ENCODE measurements around the gene PTPRD.

The PTPRD gene

DNA sequence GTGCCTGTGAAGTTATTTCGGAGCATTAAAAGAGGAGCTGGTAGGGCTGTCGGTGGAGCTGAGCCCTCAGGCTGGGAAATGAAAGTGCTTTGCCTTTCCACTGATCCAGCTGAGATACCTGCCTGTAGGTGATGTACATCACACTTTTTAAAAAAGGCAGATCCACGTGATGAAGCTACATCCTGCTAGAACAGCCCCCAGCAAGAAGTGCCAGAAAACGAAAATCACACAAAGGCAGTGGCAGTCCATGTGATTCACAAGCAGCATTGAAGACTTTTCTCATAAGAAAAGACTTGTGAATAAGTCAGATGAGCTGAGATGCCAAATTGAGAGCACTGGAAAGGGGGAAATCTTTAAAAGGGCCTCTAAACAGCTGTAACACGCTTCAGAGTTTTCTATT lies 765.1 kb downstream of the PTPRD start:
- DNase-seq, result no peak

DNA sequence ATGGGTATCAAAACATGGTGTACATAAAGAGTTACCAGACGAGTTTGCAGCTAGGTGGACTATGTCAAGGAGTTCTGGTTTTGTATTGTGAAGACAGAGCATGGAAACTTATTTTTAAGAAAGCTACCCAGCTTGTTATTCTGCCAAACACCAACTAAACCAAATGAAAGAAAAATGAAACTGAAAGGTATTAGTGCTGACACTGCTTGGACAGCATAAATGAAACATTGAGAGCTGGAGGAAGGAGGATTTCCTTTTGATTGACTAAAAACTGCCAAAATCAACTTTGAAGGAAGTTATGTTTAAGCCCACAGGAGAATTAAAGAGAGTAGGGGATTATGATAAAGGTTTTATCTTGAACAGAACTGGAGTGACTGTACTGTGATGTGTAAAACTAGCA lies 766.2 kb downstream of the PTPRD start:
- DNase-seq, result no peak

DNA sequence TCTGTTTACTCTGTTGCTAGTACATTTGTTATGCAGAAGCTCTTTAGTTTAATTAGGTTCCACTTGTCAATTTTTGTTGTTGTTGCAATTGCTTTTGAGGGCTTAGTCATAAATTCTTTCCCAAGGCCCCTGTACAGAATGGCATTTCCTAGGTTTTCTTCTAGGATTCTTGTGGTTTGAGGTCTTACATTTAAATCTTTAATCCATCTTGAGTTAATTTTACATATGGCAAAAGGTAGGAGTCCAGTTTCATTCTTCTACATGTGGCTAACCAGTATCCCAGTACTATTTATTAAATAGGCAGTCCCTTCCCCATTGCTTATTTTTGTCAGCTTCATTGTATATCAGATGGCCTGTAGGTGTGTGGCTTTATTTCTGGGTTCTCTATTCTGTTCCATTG lies 792.4 kb downstream of the PTPRD start:
- DNase-seq, result no peak

DNA sequence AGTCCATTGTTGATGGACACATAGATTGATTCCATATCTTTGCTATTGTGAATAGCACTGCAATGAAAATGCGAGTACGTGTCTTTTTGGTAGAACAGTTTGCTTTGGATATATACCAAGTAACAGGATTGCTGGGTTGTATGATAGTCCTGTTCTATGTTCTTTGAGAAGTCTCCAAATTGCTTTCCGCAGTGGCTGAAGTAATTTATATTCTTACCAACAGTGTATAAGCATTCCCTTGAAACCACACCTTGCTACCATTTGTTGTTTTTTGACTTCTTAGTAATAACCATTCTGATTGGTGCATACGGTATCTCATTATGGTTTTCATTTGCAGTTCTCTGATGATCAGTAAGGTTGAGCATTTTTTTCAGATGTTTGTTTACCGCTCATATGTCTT lies 792.9 kb downstream of the PTPRD start:
- DNase-seq, result no peak

DNA sequence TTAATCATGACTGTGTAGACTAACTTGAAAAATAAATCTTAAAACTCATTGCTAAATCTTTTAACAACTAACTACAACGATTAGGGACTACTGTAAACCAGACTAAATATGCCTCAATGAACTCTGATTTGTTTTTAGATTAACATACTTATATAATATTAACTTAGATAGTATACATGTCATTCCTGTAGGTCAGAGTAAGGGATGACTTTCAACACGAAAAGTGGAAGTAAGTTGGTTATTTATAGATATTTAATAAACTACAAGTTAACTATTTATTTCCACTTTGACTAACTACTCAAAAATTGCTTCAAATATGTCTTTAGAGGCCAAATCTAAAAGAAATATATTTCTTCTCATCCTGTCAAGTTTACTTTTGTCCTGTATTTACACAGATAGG lies 795.6 kb downstream of the PTPRD start:
- no peak for DNase-seq

DNA sequence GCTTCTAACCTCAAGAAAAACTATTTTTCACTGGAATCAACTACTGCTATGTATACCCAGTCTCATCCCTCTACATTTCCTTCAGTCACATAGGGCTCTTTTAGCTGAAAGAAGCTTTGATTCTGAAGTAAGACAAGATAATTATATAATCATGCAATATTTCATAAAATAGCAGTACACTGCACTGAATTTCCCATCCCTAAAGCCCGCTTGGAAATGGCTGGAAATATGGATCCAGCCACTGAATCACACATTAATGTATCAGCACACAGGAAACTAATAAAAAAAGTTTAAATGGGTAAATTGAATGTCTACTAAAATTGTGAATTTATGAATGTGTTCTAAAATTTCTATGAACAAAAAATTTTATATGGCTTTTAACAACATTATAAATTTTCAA lies 808.7 kb downstream of the PTPRD start:
- no peak for DNase-seq

DNA sequence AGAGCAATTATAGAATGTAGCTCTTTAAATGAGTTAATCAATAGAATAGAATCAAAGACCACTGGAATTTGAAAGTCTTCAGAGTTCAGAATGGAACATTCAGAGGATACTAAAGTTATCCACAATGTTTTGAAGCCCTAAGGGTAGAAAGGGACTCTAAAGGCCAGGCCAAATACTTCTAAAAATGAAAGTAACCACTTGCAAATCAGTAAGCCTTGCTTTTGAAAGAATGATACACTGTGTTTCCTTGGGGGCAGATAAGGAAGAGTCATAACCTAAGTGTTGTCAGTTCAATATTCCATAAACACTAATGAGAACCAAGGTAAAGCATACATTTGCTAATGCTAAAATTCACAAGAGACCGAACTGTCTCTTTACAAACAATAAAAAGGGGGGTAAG lies 813.5 kb downstream of the PTPRD start:
- no peak for DNase-seq

DNA sequence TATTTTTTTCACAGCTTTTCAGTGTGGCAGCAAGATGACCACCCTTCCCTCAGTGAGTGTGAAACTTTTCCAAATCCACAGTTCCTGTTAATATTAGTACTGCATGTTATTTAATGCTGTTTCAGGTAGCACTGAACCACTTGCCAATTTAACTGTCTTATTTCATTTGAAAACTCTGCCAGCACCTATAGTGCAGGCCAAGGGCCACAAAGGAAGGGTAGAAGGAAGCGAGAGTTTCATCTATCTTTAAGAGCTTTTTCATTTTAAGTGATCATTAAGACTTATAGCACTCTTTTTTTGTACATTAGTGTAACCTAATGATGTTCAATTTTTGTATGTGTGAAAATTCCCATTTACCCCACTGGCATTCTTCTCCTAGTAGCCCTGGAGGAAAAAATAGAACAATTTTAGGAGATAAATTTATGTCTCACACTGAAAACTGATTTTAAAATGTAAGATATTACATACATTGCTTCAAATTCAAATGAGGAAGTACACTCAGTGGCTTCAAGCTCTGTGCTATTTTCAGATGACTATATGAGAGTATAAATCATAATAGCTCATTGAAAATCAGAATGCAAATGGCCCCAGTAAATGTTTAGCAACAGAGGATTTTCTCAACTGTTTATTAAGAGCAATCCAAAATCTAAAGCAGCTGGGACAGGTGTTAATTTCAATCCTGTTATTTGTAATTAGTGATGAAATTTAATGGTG lies 820.5 kb downstream of the PTPRD start:
- no peak for DNase-seq

DNA sequence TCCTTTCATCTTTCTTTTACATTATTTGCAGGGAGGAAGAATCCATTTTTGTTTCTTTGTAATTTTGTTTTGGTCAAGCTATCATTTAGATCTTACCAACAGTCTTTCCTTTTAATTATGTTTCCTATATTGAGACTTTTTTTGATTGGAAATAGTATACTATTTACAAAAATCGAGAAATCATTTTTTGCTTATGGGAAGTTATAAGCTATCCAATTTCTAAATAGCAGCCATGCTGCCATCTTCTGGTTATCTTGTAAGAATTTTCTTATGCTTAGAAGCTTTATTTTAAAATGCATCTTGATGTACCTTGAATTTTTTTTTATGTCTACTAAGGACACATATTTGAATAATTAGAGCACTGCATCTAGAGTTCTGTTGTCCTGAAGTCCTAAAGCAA lies 821.2 kb downstream of the PTPRD start:
- DNase-seq, result no peak

GRCh38 chr9:9790216-9790872 lies 822.5 kb downstream of the PTPRD start:
- DNase-seq, result peak; percentile 30

DNA sequence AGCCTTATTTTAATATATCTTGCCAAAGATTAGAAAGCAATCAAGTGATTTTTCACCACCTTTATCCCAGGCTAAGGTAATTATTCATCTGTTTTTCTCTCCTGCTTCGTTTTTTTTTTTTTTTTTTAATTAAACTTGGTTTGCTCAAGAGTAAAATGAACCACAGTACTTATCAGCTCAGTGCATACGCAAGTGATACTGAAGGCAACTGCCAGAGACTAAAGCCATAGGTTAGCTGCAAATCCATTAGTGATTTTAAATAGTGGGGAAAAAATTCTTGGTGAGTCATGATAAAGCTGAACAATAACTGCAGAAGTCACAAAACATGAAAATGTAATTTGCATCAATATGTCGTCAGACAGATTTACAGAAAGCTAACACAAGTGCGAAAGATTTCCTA lies 829.1 kb downstream of the PTPRD start:
- DNase-seq, result no peak

GRCh38 chr9:9783211-9783610 lies 829.6 kb downstream of the PTPRD start:
- no peak for DNase-seq

GRCh38 chr9:9778293-9778692 lies 834.5 kb downstream of the PTPRD start:
- DNase-seq, result no peak

GRCh38 chr9:9774471-9774870 lies 838.3 kb downstream of the PTPRD start:
- no peak for DNase-seq

DNA sequence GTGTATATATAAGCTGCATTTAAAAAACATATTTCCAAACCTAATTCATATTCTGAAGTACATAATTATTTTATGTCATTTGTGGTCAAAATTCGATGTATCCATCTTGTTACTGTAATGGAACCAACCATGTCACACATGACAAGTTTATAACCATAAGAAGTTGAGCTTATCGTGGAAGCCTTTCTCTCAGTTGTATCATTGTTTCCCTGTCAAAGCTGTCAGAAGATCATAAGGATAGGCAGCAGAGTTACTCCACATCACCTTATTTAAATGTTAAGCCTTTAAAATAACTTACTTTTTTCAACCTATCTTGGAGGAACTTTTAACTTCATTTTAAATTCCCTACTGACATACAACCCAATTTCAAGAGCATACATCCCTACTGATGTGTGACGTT lies 841.5 kb downstream of the PTPRD start:
- no peak for DNase-seq

GRCh38 chr9:9764821-9765220 lies 848.0 kb downstream of the PTPRD start:
- no peak for DNase-seq

GRCh38 chr9:9754186-9754585 lies 858.6 kb downstream of the PTPRD start:
- DNase-seq, result no peak

DNA sequence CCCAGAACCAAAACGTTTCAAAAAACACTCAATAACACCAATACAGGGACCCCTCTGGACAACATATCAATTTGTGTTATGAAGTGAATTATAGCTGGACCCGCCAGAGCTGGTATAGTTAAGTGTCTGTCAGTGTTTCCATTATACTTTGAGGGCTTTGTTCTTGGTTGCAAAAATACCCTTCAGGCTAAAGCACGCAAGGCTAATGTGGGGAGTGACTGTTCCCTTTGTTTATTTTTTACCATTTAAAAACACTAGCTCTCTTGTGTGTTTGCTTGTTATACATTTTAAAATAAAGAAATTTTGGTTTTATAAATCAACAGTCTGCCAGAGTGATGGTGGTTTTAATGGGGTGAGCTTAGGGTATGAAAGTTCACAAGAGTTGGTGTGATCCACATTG lies 859.5 kb downstream of the PTPRD start:
- DNase-seq, result no peak

DNA sequence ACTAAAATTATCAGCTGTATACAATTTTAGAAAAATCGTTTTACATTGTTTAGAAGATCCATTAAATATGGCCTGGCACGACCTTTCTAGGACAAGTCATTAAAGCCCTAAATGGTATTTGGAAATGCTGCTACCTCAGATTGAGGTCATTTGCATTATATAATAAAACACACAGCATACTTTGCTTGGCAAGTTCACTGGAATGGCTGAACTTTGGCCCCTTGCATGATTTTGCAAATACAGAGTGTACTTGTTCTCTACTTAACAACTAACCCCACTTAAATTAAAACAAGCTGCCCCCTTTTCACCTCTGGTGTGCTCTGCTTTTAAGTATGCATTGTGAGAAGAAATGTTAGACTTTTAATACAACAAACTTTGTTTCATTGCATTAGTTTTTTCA lies 860.1 kb downstream of the PTPRD start:
- no peak for DNase-seq

DNA sequence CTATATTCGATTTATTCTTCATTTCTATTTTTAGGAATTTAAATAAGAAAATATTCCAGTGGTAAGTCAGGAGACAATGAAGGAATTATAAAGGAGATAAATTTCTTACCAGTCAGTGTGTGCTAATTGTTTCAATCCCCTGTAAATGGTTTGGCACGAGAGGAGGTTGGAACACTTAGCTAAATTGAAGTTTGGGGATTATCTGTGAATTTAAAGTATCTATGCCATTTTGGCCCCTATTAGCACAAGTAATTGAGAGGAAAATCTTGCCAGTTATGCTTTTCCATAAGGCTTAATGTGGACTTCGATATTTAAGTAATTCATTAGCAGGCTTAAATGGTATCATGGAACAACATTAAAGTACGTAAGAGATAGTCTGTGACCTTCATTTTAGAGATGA lies 860.8 kb downstream of the PTPRD start:
- DNase-seq, result no peak

GRCh38 chr9:9750719-9751118 lies 862.1 kb downstream of the PTPRD start:
- DNase-seq, result no peak

DNA sequence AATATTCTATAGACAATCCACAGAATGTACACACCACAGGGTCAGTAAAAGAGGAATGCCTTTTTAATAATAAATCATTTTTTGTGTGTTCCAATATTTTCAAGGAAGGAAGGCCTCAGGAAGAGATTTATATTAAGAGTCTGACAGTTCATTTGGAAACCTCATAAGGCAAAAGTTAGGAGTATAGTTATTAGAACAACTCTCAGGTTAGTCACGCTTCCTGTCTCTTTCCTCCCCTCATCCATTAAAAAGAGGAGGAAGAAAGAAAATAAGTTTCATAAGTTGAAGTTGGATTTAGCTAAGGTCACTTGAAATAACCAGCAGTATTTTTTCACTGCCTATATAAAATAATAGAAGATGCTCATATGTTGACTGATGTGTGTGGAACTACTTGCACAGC lies 863.2 kb downstream of the PTPRD start:
- no peak for DNase-seq

DNA sequence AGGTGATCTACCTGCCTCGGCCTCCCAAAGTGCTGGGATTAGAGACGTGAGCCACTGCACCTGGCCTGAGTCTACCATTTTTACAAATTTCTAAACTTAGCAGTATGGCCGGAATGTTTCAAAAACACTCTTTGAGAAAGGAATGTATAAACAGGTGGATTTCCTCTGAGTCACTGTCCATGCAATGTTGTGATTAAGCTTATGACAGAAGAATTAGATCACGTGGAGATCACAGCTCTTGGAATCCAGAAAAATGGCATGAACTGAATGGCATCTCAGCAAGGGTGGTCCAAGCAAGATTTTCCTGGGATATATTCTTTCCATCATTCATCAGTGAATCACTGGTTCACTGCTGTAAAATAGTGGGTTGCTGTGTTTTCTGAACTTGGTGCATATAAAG lies 865.0 kb downstream of the PTPRD start:
- no peak for DNase-seq

- no peak for DNase-seq
Observed at GRCh38 chr9:9746826-9747225, 866.0 kb downstream of the PTPRD start.

DNA sequence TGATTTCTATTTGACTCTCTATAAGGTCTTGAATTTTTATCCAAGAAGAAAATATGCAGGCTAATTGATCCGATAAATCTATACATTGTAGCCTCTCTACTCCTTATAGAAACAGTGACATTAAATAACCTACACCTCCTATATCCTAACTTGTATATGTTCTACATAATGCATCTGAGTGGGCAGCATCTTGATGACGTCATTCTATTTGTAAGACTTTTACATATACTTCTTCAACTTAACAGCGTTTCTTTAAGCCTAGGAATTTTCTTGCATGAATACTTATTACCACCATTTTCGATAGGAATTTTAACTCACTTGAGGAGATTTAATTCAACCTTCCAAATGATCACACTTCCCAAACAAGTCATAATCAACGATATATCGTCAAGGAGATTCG lies 869.0 kb downstream of the PTPRD start:
- no peak for DNase-seq
